GM18873 (cell line): ENCODE data around the gene SLC44A4.
"Not testable (repeated sequence)": the region's sequence is repeated elsewhere in the genome, so short reads cannot be mapped to it uniquely, and the experiment has no call there.

Experiments used
- ATAC-seq: cut with Tn5 transposase; IDR thresholded peaks from one replicate; pipeline ENCODE4 v1.9.1; 2021; ENCODE audit warnings: mild to moderate bottlenecking, moderate library complexity, moderate number of reproducible peaks; ENCODE audit not compliant: unreplicated experiment, low FRiP score

SLC44A4 gene

DNA sequence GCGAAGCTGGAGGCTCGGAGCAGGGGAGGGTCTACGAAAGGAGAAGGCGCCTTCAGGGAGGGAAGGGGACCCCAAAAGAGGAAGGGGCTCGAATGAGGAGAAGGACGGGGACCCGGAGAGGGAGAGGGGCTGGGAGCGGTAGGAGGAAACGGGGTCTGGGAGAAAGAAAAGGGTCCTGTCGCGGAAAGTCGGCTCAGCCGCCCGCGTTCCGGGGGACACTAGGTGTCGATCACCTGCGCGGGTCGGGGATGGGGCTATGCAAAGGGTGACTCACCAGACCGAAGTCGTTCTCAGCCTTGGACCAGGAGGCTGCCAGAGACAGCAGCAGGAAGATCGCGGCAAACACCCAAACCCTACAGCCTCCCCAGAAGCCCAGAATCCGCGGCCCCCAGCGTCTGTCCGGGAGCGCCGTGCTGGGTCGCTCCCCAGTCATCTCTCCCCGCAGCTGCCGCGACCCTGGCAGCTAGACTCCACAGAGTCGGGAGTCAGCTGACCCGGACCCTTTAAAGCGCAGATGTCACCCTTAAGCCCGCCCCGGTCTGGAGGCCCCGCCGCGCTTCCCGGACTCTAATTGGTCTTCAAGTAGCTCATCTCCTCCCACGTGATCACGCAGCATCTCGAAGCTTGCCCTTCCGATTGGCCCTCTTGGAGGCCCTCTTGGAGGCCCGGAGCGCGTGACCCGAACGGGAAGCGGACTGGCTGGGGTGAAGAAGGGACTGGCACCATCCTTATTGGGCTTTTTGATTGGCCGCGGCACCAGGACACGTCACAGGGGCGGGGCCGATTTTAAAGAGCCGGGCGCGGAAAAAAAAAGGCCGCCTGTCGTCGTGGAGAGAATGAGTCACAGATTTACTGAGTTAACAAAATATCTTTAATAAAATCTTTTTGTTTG lies 16.2 kb downstream of the SLC44A4 start, which contains the start of gene NEU1:
NEU1 (minus strand) TSS at position 478 of the 892 bp plus-strand sequence; CDS start at position 433, 45 bp downstream.
- peak; percentile 88 for ATAC-seq

DNA sequence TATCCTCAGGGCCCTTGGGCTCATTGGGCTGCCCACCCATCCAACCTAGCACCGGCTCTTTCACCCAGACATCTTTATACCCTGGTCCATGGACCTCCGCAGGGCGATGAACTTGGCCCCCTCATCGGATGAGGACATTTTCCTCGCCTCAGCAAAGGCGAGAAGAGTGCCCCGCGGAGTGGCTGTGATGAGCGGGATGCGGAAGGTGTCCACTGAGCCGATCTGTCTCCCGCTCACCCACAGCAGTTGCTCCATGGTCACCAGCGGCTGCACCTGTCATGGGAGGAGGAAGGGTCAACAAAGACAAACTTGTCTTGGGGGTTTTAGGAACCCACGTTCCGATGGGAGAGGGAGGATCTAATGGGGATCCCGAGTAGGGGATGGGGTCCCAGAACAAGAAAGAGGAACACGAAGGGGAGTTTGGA lies 16.9 kb downstream of the SLC44A4 start:
- no peak for ATAC-seq

DNA sequence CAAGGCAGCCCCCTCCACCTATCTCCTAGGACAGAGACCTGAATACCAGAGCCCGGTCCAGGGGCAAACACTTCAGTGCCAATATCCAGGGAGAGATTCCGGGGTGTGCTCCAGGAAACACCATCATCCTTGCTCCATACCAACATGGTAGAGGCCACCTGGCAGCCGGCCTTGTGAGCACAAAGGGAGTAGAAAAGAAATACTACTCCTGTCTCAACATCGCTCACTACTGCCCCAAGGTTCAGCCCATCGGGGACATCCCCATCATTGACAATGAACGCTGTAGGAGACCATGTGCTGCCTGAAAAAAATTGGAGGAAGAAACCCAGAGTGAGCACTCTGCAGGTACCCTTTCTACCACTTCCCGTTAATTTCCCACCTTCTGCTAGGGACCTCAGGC lies 17.6 kb downstream of the SLC44A4 start:
- ATAC-seq = no peak

DNA sequence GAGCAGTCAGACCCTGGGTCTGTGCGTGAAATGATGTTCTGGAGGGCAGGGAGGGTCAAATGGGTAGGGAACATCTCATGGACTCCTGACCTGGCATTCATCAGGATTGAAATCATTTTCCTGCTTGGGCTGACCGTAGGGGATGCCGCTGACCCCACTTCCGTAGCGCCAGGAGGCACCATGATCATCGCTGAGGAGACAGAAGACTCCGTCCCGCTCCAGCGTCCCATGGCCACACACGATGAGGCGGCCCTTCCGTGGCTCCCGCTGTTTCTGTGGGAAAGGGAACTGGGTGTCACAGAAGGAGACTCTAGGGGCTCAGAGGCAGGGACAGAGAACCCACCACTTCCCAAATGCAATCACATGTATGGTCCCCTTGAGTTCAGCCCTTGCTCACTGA lies 18.4 kb downstream of the SLC44A4 start:
- no peak for ATAC-seq

DNA sequence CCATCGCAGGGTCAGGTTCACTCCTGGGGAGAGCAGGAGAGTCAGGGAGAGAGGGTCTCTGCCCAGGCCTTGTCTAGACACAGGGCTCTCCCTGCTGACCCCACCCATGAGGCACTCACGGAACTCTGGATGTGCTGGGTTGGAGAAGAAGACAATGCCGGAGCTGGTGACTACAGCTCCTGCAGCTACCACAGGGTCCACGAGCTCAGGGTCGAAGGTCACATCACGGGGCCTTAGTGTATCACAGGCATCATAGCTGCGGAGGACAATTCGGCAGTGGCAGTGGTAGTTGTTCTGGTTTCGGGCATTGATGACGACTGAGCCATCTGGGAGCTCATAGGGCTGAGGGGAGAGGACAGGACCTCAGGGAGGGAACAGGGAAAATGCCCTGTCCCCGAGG lies 18.9 kb downstream of the SLC44A4 start:
- no peak for ATAC-seq

DNA sequence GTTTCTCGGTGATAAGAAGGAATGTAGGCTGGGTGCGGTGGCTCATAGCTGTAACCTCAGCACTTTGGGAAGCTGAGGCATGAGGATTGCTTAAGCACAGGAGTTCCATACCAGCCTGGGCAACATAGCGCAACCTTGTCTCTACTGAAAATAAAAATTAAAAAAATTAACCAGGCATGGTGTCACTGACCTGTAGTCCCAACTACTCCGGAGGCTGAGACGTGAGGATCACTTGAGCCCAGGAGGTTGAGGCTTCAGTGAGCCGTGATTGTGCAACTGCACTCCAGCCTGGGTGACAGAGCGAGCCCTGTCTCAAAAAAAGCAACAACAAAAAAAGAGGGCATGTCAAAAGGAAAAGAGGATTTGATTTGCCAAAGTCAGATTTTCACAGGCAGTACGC lies 20.1 kb downstream of the SLC44A4 start:
- no peak for ATAC-seq

DNA sequence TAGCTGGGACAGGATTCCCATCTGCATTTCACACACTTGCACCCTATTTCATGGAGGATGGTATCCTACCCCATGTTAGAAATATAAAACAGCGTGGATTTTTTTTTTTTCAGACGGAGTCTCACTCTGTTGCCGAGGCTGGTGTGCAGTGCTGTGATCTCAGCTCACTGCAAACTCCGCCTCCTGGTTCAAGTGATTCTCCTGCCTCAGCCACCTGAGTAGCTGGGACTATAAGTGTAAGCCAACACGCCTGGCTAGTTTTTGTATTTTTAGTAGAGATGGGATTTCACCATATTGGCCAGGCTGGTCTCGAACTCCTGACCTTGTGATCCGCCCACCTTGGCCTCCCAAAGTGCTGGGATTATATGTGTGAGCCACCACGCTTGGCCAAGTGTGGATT lies 21.0 kb downstream of the SLC44A4 start:
- ATAC-seq = not testable (repeated sequence)

DNA sequence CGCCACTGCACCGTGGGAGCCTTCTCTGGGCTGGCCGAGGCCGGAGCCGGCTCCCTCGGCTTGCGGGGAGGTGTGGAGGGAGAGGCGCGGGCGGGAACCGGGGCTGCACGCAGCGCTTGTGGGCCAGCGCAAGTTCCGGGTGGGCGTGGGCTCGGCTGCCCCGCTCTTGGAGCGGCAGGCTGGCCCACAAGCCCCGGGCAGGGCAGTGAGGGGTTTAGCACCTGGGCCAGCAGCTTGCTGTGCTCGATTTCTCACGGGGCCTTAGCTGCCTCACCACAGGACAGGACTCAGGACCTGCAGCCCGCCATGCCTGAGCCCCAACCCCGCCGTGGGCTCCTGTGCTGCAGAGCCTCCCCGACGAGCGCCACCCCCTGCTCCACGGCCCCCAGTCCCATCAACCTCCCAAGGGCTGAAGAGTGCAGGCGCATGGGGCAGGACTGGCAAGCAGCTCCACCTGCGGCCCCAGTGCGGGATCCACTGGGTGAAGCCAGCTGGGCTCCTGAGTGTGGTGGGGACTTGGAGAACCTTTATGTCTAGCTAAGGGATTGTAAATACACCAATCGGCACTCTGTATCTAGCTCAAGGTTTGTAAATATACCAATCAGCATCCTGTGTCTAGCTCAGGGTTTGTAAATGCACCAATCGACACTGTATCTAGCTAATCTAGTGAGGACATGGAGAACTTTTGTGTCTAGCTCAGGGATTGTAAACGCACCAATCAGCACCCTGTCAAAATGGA lies 26.6 kb downstream of the SLC44A4 start:
- not testable (repeated sequence) for ATAC-seq

DNA sequence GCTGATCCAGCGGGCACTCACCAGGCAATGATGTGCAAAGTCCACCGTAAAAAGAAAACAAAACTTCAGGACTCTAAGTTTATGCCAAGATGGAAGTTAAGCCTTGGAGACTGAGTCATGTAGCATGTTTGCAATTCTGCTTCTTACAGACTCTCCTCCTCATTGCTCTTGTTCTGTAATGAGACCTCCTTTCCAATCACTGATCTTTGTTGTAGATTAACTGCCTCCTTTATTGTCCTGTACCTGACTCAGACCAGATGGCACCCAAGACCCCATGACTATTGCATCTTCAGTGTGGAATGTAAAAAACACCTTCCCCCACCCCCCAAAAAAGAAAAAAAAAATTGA lies 27.3 kb downstream of the SLC44A4 start:
- no peak for ATAC-seq

DNA sequence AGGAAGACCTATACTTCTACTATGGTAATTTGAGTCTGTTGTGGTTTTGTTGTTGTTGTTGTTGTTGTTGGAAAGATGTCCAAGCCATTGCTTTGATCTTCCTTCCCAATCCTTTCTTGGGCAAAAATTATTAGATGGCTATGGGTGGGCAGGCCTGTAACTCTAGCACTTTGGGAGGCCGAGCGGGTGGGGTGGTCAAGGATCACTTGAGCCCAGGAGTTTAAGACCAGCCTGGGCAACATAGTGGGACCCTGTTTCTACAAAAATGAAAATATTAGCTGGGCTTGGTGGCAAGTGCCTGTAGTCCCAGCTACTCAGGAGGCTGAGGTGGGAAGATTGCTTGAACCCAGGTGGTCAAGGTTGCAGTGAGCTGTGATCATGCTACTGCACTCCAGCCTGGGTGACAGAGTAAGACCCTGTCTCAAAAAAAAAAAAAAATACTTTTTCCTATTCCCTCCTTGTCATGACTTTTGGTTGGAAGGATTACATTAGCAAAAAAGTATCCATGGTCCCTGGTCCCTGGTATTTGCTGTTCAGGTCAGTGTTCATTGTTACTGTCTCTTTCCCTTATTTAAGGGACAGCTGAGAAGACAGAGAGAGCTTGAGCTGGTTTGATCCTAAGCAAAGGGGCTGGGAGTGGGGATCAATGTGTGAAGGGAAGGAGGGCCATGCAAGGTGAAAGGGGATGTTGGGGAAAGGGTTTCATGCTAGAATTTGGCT lies 27.9 kb downstream of the SLC44A4 start:
- no peak for ATAC-seq

DNA sequence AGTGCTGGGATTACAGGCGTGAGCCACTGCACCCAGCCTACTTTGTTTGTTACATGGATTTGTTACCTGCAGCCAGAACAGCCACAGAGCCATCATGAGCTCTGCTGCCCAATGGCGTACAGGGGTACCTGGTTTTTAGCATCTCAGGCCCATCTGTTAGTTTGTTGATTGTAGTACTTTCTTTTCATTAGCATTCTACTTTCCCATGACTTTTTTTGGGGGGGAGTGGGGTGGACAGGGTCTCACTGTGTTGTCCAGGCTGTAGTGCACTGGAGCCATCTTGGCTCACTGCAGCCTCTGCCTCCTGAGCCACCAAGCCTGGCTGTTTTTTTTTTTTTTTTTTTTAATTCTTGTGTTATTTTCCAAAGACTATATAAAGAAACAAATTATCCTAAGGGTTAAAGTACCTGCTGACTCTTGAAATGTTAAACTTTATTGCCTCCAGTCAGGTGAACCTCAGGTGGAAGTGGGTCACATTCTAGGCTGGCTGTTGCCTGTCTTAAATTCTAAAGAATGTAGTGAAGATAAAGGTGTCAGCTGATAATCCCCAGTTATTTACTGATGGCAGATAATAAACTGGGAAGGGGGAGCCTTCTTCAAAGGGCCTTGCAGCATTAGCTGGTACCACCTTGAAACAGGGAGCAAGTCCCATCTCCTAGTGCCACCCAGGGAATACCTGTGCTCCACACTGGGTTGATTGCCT lies 31.4 kb downstream of the SLC44A4 start:
- no peak for ATAC-seq

DNA sequence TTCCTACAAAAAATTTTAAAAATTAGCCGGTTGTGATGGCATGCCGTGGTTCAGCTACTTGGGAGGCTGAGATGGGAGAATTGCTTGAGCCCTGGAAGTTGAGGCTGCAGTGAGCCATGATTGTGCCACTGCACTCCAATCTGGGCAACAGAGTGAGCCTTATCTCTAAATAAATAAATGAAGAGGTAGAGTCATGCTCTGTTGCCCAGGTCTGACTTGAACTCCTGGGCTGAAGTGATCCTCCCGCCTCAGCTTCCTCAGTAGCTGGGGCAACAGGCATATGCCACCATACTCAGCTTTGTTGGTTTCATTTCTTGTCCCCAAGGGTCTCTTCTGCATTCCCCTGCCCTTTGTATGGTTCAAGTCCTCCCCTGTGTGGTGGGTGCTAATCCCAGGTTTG lies 34.3 kb downstream of the SLC44A4 start:
- no peak for ATAC-seq

DNA sequence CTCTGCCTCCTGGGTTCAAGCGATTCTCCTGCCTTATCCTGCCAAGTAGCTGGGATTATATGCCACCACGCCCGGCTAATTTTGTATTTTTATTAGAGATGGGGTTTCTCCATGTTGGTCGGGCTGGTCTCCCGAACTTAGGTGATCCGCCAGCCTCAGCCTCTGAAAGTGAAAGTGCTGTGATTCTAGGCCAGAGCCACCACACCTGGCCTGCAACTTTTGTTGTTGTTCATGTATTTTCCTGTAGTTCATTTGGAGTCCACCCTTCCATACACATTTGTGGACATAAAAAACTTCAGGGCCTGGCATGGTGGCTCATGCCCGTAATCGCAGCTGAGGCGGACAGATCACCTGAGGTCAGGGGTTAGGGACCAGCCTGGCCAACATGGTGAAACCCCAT lies 36.7 kb downstream of the SLC44A4 start:
- no peak for ATAC-seq

DNA sequence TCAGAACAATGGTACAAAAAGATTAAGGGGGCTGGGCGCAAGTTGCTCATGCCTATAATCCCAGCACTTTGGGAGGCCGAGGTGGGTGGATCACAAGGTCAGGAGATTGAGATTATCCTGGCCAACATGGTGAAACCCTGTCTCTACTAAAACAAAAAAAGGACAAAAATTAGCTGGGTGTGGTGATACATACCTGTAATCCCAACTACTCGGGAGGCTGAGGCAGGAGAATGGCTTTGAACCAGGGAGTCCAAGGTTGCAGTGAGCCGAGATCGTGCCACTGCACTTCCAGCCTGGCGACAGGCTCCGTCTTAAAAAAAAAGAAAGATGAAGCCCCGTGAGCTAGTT lies 39.0 kb downstream of the SLC44A4 start:
- not testable (repeated sequence) for ATAC-seq

DNA sequence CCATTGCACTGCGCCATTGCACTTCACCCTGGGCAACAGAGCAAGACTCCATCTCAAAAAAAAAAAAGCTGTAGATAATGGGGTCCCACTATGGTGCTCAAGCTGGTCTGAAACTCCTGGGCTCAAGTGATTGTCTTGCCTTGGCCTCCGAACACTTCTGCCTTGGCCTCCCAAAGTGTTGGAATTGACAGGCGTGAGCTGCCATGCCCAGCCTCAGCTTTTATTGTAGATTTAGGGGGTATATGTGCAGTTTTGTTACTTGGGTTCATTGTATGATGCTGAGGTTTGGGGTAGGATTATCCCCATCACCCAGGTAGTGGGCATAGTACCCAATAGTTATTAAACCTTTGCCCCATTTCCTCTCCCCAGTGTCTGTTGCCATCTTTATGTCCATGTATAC lies 39.8 kb downstream of the SLC44A4 start:
- ATAC-seq = no peak

DNA sequence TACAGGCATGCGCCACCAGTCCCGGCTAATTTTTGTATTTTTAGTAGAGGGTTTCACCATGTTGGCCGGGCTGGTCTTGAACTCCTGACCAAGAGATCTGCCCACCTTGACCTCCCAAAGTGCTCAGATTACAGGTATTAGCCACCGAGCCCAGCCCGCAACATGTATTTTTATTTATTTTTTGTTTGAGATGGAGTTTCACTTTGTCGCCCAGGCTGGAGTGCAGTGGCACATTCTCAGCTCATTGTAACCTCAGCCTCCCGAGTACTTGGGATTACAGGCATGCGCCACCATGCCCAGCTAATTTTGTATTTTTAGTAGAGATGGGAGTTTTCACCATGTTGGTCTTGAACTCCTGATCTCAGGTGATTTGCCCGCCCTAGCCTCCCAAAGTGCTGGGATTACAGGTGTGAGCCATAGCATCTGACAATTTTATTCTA lies 40.7 kb downstream of the SLC44A4 start:
- ATAC-seq = not testable (repeated sequence)

DNA sequence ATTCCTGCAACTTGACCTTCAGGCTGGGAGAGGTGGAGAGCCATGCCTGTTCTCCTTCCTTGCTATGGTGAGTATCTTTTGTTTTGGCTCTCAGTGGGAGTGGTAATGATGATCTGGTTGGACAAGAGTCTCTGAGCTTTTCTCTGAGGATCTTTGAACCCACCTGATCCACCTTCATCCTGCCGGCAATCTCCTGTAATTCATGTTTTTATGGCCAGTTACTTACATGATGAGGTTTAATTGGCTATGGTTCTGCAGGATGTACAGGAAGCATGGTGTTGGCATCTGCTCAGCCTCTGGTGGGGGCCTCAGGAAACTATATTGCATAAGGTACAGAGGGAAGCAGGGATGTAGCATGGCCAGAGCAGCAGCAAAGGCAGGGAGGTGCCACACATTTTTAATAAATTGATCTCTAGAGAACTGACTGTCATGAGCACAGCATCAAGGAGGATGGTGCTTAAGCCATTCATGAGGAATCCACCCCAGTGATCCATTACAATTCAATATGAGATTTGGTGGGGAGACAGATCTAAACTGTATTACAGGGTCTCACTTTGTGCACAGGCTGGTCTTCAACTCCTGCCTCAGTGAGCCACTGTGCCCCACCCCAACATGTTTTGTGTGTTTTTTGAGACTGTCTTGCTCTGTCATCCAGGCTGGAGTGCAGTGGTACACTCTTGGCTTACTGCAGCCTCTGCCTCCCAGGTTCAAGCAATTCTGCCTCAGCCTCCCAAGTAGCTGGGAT lies 41.3 kb downstream of the SLC44A4 start:
- ATAC-seq = no peak

DNA sequence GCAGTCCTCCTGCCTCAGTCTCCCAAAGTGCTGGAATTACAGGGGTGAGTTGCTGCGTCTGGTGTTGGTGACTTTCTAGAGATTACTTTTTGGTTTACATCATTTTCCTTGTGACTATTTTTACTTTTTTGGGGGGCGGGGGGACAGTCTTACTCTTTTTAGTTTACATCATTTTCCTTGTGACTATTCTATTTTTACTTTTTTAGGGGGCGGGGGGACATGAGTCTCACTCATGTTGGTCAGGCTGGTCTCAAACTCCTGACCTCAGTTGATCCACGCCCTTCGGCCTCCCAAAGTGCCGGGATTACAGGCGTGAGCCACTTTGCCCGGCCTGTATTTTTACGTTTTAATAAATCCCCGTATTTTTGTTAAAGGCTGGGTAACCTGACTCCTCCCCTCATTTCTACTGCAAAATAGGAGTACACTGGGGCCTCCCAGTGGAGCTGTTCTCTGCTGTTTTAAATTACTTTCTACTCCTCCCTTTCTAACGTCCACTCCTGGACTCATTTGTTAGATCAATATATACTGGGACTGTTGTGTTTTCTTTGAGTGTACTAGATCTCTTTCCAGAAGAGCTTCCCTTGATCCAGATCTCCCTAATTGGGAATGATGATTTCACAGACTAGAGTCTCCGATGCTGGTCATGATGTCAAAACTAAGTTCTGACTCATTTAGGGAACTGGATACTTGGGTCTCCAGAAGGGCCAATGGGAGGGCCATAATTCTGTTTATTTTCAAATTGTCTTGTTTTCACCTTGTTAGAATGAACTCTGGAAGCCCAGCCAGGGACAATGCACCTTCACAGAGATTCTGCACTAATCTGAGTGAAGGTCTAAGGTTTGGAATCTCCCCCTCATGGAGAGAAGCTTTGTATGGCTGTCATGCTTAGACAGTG lies 42.1 kb downstream of the SLC44A4 start:
- ATAC-seq = no peak

DNA sequence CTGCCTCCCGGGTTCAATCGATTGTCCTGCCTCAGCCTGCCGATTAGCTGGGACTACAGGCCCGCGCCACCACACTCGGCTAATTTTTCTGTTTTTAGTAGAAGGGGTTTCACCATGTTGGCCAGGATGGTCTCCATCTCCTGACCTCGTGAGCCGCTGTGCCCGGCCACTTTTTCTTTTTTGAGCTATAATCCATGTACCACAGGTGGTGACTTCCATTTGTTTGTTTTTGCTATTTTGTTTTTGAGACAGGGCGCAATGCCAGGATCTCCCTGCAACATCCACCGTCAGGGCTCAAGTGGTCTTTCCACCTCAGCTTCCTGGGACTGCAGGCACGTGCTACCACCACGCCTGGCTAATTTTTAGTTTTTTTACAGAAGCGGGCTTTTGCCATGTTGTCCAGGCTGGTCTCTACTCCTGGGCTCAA lies 42.7 kb downstream of the SLC44A4 start:
- no peak for ATAC-seq
